ENCODE data around the gene KIRREL3. TPM values are rescaled to one million over a fixed set of nuclear protein-coding genes. Genes with fewer than 3 reads are reported as not detected.

KIRREL3 gene
- total and polyA plus RNA-seq, 9 of the 15 experiments (the other 6 are each of a cell fraction or from before 2014, with no cell fraction given), result 0.04 to 0.10 TPM; not detected in 7

DNA sequence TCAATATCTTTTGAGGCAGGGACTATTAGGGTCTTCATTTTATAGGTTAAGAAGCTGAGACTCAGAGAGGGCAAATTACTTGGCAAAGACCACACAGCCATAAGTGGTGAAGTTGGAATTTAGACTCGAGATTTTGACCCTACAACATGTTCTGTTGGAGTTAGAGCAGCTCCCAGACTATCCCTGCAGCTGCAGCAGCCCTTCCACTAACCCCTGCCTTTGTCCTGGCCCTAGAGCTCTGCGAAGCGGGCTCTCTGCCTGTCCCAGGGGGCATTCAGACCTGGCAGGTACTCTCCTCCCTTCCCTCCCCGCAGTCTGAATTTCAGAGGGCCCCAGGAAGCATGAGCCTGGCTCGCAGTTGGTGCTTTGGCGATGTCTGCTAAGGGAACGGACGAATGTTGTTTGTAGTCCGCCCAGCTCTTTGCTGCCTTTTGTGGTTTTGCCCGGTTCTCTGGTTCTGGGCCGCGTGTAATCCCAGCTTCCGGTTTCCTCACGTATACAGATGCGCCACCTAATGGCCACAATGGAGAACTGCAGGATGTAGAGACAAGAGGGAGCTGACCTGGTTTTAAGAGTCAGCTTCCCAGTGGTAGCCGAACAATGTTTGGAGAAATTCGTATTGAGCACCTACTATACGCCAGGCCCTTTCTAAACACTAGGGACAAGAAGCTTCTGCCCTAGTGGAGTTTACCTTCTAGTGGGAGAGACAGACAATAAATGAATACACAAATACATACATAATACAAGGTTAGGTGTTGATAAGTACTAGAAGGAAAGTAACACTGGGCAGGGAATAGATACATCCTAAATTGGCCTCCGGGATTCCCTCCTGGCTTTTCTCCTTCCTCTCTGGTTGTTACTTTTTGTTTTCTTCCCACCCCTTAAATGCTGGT lies 519.9 kb downstream of the KIRREL3 start (continued):
- TF ChIP-seq PREB (CRISPR knock-in tag; IDR thresholded peaks at IDR 0.05) (no peak), HDAC3 (IDR thresholded peaks at IDR 0.05; ENCODE audit: borderline replicate concordance, partially characterized antibody) (no peak), NFIC (IDR thresholded peaks at IDR 0.05) (no peak), CCAR2 (IDR thresholded peaks at IDR 0.05; ENCODE audit: low read depth, low read length) (no peak), KDM5B (IDR thresholded peaks at IDR 0.05; ENCODE audit: insufficient replicate concordance, low read depth, low read length) (no peak), COPS2 (conservative IDR thresholded peaks at IDR 0.05) (no peak), CBX3 (IDR thresholded peaks at IDR 0.05; ENCODE audit: borderline replicate concordance in 1 of 2, low read length in 2 of 2) (peak in 1 of 2 experiments; percentile 82; a peak in 1 of 3 replicates), ZNF121 (CRISPR knock-in tag; conservative IDR thresholded peaks at IDR 0.05) (no peak), NFXL1 (CRISPR knock-in tag; IDR thresholded peaks at IDR 0.05) (no peak), RERE (CRISPR knock-in tag; IDR thresholded peaks at IDR 0.05; ENCODE audit: borderline replicate concordance) (no peak), XRCC5 (IDR thresholded peaks at IDR 0.05; ENCODE audit: low read depth, low read length) (peak; percentile 25; the same call in 1 of the 2 replicates), FOXM1 (IDR thresholded peaks at IDR 0.05; ENCODE audit: low read depth) (no peak), FOXM1 (CRISPR knock-in tag; IDR thresholded peaks at IDR 0.05; ENCODE audit: low read depth) (no peak), ERF (CRISPR knock-in tag; IDR thresholded peaks at IDR 0.05) (no peak), ZNF124 (CRISPR knock-in tag; IDR thresholded peaks at IDR 0.05) (no peak), ZNF12 (CRISPR knock-in tag; IDR thresholded peaks at IDR 0.05) (no peak)
- TF ChIP-seq, protein P1, sequence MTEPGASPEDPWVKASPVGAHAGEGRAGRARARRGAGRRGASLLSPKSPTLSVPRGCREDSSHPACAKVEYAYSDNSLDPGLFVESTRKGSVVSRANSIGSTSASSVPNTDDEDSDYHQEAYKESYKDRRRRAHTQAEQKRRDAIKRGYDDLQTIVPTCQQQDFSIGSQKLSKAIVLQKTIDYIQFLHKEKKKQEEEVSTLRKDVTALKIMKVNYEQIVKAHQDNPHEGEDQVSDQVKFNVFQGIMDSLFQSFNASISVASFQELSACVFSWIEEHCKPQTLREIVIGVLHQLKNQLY (CRISPR knock-in tag; conservative IDR thresholded peaks at IDR 0.05), result no peak
- TF ChIP-seq, protein P2, sequence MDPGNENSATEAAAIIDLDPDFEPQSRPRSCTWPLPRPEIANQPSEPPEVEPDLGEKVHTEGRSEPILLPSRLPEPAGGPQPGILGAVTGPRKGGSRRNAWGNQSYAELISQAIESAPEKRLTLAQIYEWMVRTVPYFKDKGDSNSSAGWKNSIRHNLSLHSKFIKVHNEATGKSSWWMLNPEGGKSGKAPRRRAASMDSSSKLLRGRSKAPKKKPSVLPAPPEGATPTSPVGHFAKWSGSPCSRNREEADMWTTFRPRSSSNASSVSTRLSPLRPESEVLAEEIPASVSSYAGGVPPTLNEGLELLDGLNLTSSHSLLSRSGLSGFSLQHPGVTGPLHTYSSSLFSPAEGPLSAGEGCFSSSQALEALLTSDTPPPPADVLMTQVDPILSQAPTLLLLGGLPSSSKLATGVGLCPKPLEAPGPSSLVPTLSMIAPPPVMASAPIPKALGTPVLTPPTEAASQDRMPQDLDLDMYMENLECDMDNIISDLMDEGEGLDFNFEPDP (CRISPR knock-in tag; IDR thresholded peaks at IDR 0.05), result no peak
- TF ChIP-seq, protein P3, sequence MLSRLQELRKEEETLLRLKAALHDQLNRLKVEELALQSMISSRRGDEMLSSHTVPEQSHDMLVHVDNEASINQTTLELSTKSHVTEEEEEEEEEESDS (CRISPR knock-in tag; IDR thresholded peaks at IDR 0.05), result no peak

Data from K562 (cell line).